ENCODE results near the gene VPS37C.
"Not testable (repeated sequence)": the region's sequence is repeated elsewhere in the genome, so short reads cannot be mapped to it uniquely, and the experiment has no call there.

The VPS37C gene

DNA sequence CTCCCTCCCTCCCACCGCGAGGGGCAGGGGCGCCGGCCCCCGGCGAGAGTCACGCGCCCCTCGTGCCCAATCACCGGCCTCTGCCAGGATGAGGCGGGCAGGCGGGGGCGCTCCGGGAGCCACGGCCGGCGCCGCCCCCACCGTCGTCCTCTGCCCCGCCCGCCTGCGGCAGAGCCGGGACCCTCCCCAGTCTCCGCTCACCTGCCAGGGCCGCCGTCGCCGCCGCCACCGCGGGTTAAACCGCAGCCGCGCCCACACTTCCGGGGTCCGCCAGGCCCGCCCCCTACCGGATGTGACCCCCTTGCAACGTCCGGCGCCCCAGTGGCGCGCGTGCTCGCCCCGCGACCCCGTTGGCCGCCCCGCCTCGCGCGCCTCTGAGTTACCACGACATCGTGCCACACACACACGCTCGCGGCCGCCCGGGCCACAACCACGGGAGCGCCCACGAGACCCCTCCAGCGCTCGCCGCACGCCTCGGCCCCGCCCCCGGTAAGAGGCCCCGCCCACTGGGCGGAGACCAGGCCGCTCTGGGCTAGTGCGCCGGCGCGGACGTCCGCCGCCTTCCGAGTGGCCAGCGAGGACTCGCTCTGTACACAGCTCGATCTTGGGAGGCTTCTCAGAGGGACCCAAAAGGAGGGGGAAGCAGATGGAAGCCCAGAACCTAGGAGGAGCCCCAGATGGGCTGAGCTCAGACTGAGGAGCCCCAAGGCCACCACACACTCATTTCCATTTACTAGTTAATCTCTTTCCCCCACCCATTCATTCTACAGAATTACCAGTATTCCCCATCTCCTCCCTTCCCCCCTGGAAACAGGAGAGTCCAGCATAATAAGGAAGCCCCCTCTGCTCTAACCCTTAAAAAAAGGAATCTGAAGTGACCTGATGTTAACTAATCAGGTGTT, at the start of gene VPS37C:
VPS37C (minus strand) TSS at position 237 of the 902 bp plus-strand sequence. CDS start 22,597 bp downstream, outside the sequence.
- no peaks in the 10 kb centered on the region for H3K9me2 ChIP-seq (replicated peaks; ENCODE audit: insufficient read depth, low read length)
- peak within 1 kb of the TSS; percentile 85 for H3K4me3 ChIP-seq (ENCODE audit: low read length)
- H3K9ac ChIP-seq (ENCODE audit: low read length) = peak within 1 kb of the TSS; percentile 90
- peaks cover 39% of the 10 kb centered on the region for H3K79me2 ChIP-seq (ENCODE audit: low read length)
- H3F3A ChIP-seq (ENCODE audit: insufficient read depth, low read length) = peaks cover 9% of the 10 kb centered on the region; the same call in 1 of the 2 replicates
- H3K27me3 ChIP-seq (replicated peaks; ENCODE audit: insufficient read depth, low read length) = no peaks in the 10 kb centered on the region
- H2AFZ ChIP-seq (ENCODE audit: low read length) = peak within 1 kb of the TSS; percentile 80
- peak within 1 kb of the TSS; percentile 88; the same call in 1 of the 2 replicates for H3K27ac ChIP-seq (ENCODE audit: low read length)
- peak; percentile 88 for DNase-seq
- no peak for TF ChIP-seq EZH2 (optimal IDR thresholded peaks at IDR 0.05; ENCODE audit: low read depth, low read length)
- TF ChIP-seq, protein P1, sequence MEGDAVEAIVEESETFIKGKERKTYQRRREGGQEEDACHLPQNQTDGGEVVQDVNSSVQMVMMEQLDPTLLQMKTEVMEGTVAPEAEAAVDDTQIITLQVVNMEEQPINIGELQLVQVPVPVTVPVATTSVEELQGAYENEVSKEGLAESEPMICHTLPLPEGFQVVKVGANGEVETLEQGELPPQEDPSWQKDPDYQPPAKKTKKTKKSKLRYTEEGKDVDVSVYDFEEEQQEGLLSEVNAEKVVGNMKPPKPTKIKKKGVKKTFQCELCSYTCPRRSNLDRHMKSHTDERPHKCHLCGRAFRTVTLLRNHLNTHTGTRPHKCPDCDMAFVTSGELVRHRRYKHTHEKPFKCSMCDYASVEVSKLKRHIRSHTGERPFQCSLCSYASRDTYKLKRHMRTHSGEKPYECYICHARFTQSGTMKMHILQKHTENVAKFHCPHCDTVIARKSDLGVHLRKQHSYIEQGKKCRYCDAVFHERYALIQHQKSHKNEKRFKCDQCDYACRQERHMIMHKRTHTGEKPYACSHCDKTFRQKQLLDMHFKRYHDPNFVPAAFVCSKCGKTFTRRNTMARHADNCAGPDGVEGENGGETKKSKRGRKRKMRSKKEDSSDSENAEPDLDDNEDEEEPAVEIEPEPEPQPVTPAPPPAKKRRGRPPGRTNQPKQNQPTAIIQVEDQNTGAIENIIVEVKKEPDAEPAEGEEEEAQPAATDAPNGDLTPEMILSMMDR (IDR thresholded peaks at IDR 0.05; ENCODE audit: low read length) = no peak
- H3K4me2 ChIP-seq (ENCODE audit: low read depth, low read length) = peak within 1 kb of the TSS; percentile 94
- H4K20me1 ChIP-seq (ENCODE audit: insufficient read depth, low read length) = no peaks in the 10 kb centered on the region
- peaks cover 16% of the 10 kb centered on the region for H3K4me1 ChIP-seq (ENCODE audit: low read length)
- 0 out of 2 replicates have a peak, but pooled peaks cover 4% of the 10 kb centered on the region for H3K36me3 ChIP-seq (replicated peaks; ENCODE audit: insufficient read depth, low read length)
- no peaks in the 10 kb centered on the region for H3K9me3 ChIP-seq (replicated peaks; ENCODE audit: insufficient read depth, low read length)

GRCh38 chr11:61210629-61211028, 49.4 kb upstream of the VPS37C start:
- H3K9me2 ChIP-seq (replicated peaks; ENCODE audit: insufficient read depth, low read length); H3F3A ChIP-seq (ENCODE audit: insufficient read depth, low read length): not testable (repeated sequence)

DNA sequence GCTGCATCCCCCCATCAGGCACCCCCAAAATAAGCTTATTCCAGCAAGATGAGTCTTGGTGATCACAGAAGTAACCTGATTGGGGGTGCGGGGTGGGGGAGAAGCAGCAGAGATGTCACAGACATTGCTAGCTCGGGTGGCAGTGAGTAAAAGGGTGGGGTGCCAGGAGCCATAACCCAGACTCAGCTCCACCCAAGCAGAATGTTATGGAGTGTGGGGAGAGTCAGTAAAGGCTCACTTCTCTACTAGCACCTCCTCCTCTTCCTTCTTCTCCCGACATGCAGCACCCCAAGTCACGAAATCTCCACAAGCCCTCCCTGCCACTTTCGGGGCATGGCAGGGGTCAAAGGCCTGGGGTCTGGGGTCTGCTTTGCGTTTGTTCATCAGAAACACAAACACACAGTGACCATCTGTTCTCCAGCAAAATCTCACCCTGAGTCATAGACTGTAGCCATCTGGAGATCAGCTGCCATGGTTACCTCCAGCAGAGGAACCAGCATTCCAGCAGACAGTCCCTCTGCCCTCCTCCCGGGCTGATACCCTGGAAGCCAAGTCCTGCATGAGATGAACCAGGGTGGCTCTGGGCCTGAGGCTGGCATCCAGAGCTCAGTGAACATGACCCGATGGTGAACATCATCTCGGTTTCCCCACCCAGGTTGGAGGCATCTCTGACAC, 46.5 kb upstream of the VPS37C start:
- not testable (repeated sequence) for H4K20me1 ChIP-seq (ENCODE audit: insufficient read depth, low read length); H2AFZ ChIP-seq (ENCODE audit: low read length); H3K4me1 ChIP-seq (ENCODE audit: low read length); H3K36me3 ChIP-seq (replicated peaks; ENCODE audit: insufficient read depth, low read length); H3K9me3 ChIP-seq (replicated peaks; ENCODE audit: insufficient read depth, low read length); H3K27me3 ChIP-seq (replicated peaks; ENCODE audit: insufficient read depth, low read length); H3K4me2 ChIP-seq (ENCODE audit: low read depth, low read length); H3K79me2 ChIP-seq (ENCODE audit: low read length); H3K4me3 ChIP-seq (ENCODE audit: low read length); H3K9me2 ChIP-seq (replicated peaks; ENCODE audit: insufficient read depth, low read length); H3K9ac ChIP-seq (ENCODE audit: low read length); DNase-seq; H3K27ac ChIP-seq (ENCODE audit: low read length); H3F3A ChIP-seq (ENCODE audit: insufficient read depth, low read length)

More at GRCh38 chr11:61210629-61211028, 49.4 kb upstream of the VPS37C start:
- not testable (repeated sequence) for H3K79me2 ChIP-seq (ENCODE audit: low read length); H4K20me1 ChIP-seq (ENCODE audit: insufficient read depth, low read length); H3K27ac ChIP-seq (ENCODE audit: low read length); H3K36me3 ChIP-seq (replicated peaks; ENCODE audit: insufficient read depth, low read length); H3K4me2 ChIP-seq (ENCODE audit: low read depth, low read length); DNase-seq; H3K4me3 ChIP-seq (ENCODE audit: low read length); H2AFZ ChIP-seq (ENCODE audit: low read length); H3K9ac ChIP-seq (ENCODE audit: low read length); H3K27me3 ChIP-seq (replicated peaks; ENCODE audit: insufficient read depth, low read length); H3K4me1 ChIP-seq (ENCODE audit: low read length); H3K9me3 ChIP-seq (replicated peaks; ENCODE audit: insufficient read depth, low read length)

- H3K27me3 ChIP-seq (replicated peaks; ENCODE audit: insufficient read depth, low read length); H3K9ac ChIP-seq (ENCODE audit: low read length); H3K4me1 ChIP-seq (ENCODE audit: low read length); H3K4me2 ChIP-seq (ENCODE audit: low read depth, low read length); DNase-seq; H3K79me2 ChIP-seq (ENCODE audit: low read length); H3K9me2 ChIP-seq (replicated peaks; ENCODE audit: insufficient read depth, low read length); H3K36me3 ChIP-seq (replicated peaks; ENCODE audit: insufficient read depth, low read length); H2AFZ ChIP-seq (ENCODE audit: low read length); H4K20me1 ChIP-seq (ENCODE audit: insufficient read depth, low read length); H3K4me3 ChIP-seq (ENCODE audit: low read length); H3K9me3 ChIP-seq (replicated peaks; ENCODE audit: insufficient read depth, low read length); H3K27ac ChIP-seq (ENCODE audit: low read length); H3F3A ChIP-seq (ENCODE audit: insufficient read depth, low read length): not testable (repeated sequence)
Measured at GRCh38 chr11:61204502-61205059, 43.4 kb upstream of the VPS37C start.

DNA sequence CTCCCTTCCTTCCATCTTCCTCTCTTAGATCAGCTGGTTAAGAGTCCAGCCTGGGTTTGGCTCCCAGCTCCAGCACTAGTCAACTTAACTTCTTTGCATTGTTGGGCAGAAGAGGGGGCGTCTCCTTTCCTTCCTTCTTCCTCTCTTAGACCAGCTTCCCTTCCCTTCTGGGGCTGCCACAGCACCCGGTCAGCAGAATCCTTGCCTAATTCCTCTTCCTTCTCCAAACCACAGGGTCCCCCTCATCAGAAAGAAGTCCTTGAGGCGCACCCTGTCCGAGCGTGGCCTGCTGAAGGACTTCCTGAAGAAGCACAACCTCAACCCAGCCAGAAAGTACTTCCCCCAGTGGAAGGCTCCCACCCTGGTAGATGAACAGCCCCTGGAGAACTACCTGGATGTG, 42.6 kb upstream of the VPS37C start:
- H2AFZ ChIP-seq (ENCODE audit: low read length); H3K4me1 ChIP-seq (ENCODE audit: low read length); H3K27me3 ChIP-seq (replicated peaks; ENCODE audit: insufficient read depth, low read length); H3K4me2 ChIP-seq (ENCODE audit: low read depth, low read length); H3K79me2 ChIP-seq (ENCODE audit: low read length); H3F3A ChIP-seq (ENCODE audit: insufficient read depth, low read length); H3K9me3 ChIP-seq (replicated peaks; ENCODE audit: insufficient read depth, low read length); DNase-seq; H3K36me3 ChIP-seq (replicated peaks; ENCODE audit: insufficient read depth, low read length); H3K27ac ChIP-seq (ENCODE audit: low read length); H3K9ac ChIP-seq (ENCODE audit: low read length); H3K9me2 ChIP-seq (replicated peaks; ENCODE audit: insufficient read depth, low read length); H4K20me1 ChIP-seq (ENCODE audit: insufficient read depth, low read length); H3K4me3 ChIP-seq (ENCODE audit: low read length): not testable (repeated sequence)

GRCh38 chr11:61202950-61203746, 41.9 kb upstream of the VPS37C start, which contains the start of gene PGA3:
Gene PGA3 (plus strand): TSS chr11:61203515. CDS start chr11:61203565, 50 bp downstream.
- H3K9me2 ChIP-seq (replicated peaks; ENCODE audit: insufficient read depth, low read length); H3K79me2 ChIP-seq (ENCODE audit: low read length); H3K4me2 ChIP-seq (ENCODE audit: low read depth, low read length); H3K9ac ChIP-seq (ENCODE audit: low read length); H3K9me3 ChIP-seq (replicated peaks; ENCODE audit: insufficient read depth, low read length); H2AFZ ChIP-seq (ENCODE audit: low read length); H3K4me1 ChIP-seq (ENCODE audit: low read length); H4K20me1 ChIP-seq (ENCODE audit: insufficient read depth, low read length); H3F3A ChIP-seq (ENCODE audit: insufficient read depth, low read length); H3K27ac ChIP-seq (ENCODE audit: low read length); DNase-seq; H3K4me3 ChIP-seq (ENCODE audit: low read length); H3K36me3 ChIP-seq (replicated peaks; ENCODE audit: insufficient read depth, low read length); H3K27me3 ChIP-seq (replicated peaks; ENCODE audit: insufficient read depth, low read length): not testable (repeated sequence)
